Neural cell (in vitro differentiated cells): Measurements from ENCODE around the gene DNAJC13. TPM values are rescaled to one million over a fixed set of nuclear protein-coding genes. Genes with fewer than 3 reads are reported as not detected.

ENCODE experiments used
- H2AFZ ChIP-seq: fragments of 200-600, 300-800 bp; sonication (generic), shearing (Covaris generic); 2 replicates; pipeline ENCODE4 v1.6.0; 2014; ENCODE audit warnings: low read depth, mild to moderate bottlenecking, antibody characterized with exemption, low read length, moderate library complexity
- H3F3A ChIP-seq: fragments of 200-600 bp; shearing (Covaris generic); 2 replicates; pipeline ENCODE4 v1.6.1; 2016; ENCODE audit warnings: mild to moderate bottlenecking, moderate library complexity, mixed read lengths, antibody characterized with exemption, low read length; ENCODE audit not compliant: insufficient read depth, poor library complexity, severe bottlenecking
- H3K27ac ChIP-seq: fragments of 200-600, 300-800 bp; sonication (generic), shearing (Covaris generic); 2 replicates; pipeline ENCODE4 v1.5.1; 2014; ENCODE audit warnings: mild to moderate bottlenecking, low read length, moderate library complexity
- H3K27me3 ChIP-seq: fragments of 300-800, 200-600 bp; sonication (generic), shearing (Covaris generic); 2 replicates; pipeline ENCODE4 v1.6.0; 2014; ENCODE audit warnings: mild to moderate bottlenecking, low read depth, low read length, moderate library complexity; ENCODE audit not compliant: insufficient read depth
- H3K36me3 ChIP-seq: fragments of 300-800, 200-600 bp; sonication (generic), shearing (Covaris generic); 2 replicates; pipeline ENCODE4 v1.5.1; 2014; ENCODE audit warnings: mild to moderate bottlenecking, antibody characterized with exemption, low read length, moderate library complexity; ENCODE audit not compliant: insufficient read depth
- H3K4me2 ChIP-seq: fragments of 300-800, 200-600 bp; sonication (generic), shearing (Covaris generic); 2 replicates; pipeline ENCODE4 v1.6.0; 2014; ENCODE audit warnings: mild to moderate bottlenecking, low read length
- H3K4me3 ChIP-seq: fragments of 300-800, 200-600 bp; sonication (generic), shearing (Covaris generic); 2 replicates; pipeline ENCODE4 v1.5.1; 2014; ENCODE audit warnings: mild to moderate bottlenecking, low read length, moderate library complexity
- H3K79me2 ChIP-seq: fragments of 200-600 bp; shearing (Covaris generic); replicated peaks from 2 replicates; pipeline ENCODE4 v1.6.0; 2014; ENCODE audit warnings: mild to moderate bottlenecking, low read length, moderate library complexity; ENCODE audit not compliant: insufficient read depth
- H3K9ac ChIP-seq: fragments of 300-800, 200-600 bp; sonication (generic), shearing (Covaris generic); 2 replicates; pipeline ENCODE4 v1.6.1; 2016; ENCODE audit warnings: mild to moderate bottlenecking, low read length, mixed read lengths
- H3K9me2 ChIP-seq: fragments of 200-600 bp; shearing (Covaris generic); 2 replicates; pipeline ENCODE4 v1.6.1; 2016; ENCODE audit warnings: mild to moderate bottlenecking, low read length, mixed read lengths; ENCODE audit not compliant: insufficient read depth
- H3K9me3 ChIP-seq: fragments of 200-600, 300-800 bp; sonication (generic), shearing (Covaris generic); 2 replicates; pipeline ENCODE4 v1.6.1; 2016; ENCODE audit warnings: mild to moderate bottlenecking, mixed run types, low read length, moderate library complexity, mixed read lengths
- H4K20me1 ChIP-seq: fragments of 200-600 bp; shearing (Covaris generic); 2 replicates; pipeline ENCODE4 v1.6.1; 2016; ENCODE audit warnings: mild to moderate bottlenecking, mixed run types; ENCODE audit not compliant: insufficient read depth
- EP300 ChIP-seq: fragments of 450-650 bp; conservative IDR thresholded peaks from 2 replicates; pipeline ENCODE4 v1.6.1; 2014; ENCODE audit warnings: antibody characterized with exemption, mild to moderate bottlenecking, moderate library complexity; ENCODE audit not compliant: poor library complexity, severe bottlenecking
- EZH2 ChIP-seq: fragments of 200-600, 300-800 bp; shearing (Covaris generic), sonication (generic); IDR thresholded peaks from 2 replicates; pipeline ENCODE4 v1.6.1; 2014; ENCODE audit warnings: antibody characterized with exemption, low read length, borderline replicate concordance, mild to moderate bottlenecking; ENCODE audit not compliant: insufficient read depth, poor library complexity, severe bottlenecking
- MXI1 ChIP-seq: fragments of 450-650 bp; conservative IDR thresholded peaks from 2 replicates; pipeline ENCODE4 v1.6.1; 2014; ENCODE audit warnings: antibody characterized with exemption, mild to moderate bottlenecking; ENCODE audit not compliant: poor library complexity, severe bottlenecking
- RAD21 ChIP-seq: fragments of 450-650 bp; conservative IDR thresholded peaks from 2 replicates; pipeline ENCODE4 v1.6.1; 2014; ENCODE audit warnings: antibody characterized with exemption, mild to moderate bottlenecking, moderate library complexity
- SMC3 ChIP-seq: fragments of 450-650 bp; conservative IDR thresholded peaks from 2 replicates; pipeline ENCODE4 v1.6.1; 2014; ENCODE audit warnings: antibody characterized with exemption, mild to moderate bottlenecking, moderate library complexity; ENCODE audit not compliant: poor library complexity
- TAF1 ChIP-seq: IDR thresholded peaks from 2 replicates; pipeline ENCODE4 v1.6.1; 2012; ENCODE audit warnings: low read depth
- polyA plus RNA-seq: library from polyadenylated mRNA; depleted of rRNA; stranded (reverse); fragments of >200 nt; gene quantifications from 2 replicates; pipeline ENCODE4 v1.2.3, GENCODE V29; 2014
- TF ChIP-seq, protein P1 (sequence below): fragments of 450-650 bp; IDR thresholded peaks from 2 replicates; pipeline ENCODE4 v1.5.1; 2014; ENCODE audit warnings: antibody characterized with exemption, mild to moderate bottlenecking, moderate library complexity; ENCODE audit not compliant: poor library complexity, severe bottlenecking
- TF ChIP-seq, protein P2 (sequence below): IDR thresholded peaks from 2 replicates; pipeline ENCODE4 v1.6.1; 2012; ENCODE audit warnings: borderline replicate concordance

The DNAJC13 gene
- polyA plus RNA-seq, 1 donor from 2014 or later: 38.4 TPM

DNA sequence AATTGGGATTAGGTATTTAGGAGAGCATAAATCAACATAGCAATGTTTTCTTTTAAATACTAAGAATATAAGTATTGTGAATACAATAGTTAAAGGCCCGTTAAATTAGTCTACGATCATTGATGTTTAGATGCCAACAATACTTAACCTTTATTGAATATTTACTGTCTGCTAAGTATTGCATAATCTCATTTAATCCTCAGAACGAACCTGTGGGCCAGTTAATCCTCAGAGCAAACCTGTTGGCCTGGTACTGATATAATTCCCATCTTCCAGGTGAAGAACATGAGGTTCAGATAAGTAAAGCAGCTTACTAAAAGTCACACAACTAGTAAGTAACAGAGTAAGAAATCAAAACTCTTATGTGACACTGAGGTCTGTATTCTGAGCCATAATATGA lies 122.4 kb downstream of the DNAJC13 start:
- TF ChIP-seq, protein P1, sequence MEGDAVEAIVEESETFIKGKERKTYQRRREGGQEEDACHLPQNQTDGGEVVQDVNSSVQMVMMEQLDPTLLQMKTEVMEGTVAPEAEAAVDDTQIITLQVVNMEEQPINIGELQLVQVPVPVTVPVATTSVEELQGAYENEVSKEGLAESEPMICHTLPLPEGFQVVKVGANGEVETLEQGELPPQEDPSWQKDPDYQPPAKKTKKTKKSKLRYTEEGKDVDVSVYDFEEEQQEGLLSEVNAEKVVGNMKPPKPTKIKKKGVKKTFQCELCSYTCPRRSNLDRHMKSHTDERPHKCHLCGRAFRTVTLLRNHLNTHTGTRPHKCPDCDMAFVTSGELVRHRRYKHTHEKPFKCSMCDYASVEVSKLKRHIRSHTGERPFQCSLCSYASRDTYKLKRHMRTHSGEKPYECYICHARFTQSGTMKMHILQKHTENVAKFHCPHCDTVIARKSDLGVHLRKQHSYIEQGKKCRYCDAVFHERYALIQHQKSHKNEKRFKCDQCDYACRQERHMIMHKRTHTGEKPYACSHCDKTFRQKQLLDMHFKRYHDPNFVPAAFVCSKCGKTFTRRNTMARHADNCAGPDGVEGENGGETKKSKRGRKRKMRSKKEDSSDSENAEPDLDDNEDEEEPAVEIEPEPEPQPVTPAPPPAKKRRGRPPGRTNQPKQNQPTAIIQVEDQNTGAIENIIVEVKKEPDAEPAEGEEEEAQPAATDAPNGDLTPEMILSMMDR: no peak

DNA sequence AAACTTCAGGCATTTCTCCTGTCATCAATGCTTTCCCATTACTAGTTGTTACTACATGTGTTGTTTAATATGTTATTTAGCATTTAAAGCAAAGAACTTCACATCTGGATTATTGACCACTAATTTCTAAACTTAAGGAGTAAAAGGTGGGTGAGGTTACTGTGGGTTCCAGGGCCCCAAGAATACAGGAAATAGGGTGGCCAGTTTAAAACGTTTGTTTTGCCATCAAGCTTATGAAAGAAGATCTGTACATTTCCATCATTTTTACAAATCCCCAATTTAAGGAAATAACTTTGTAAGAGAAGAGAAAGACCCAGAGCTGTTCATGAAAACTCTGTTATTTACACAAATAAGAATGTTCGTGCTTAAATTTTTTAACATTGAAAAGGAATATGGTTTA lies 125.3 kb downstream of the DNAJC13 start:
- H3K4me2 ChIP-seq: no peak overlapping the region
- H3K4me3 ChIP-seq: no peak overlapping the region
- H3K9me3 ChIP-seq: no peaks in the 10 kb centered on the region
- no peak overlapping the region for H3K27ac ChIP-seq
- no peaks in the 10 kb centered on the region for H4K20me1 ChIP-seq
- H3K27me3 ChIP-seq: no peaks in the 10 kb centered on the region
- H3K9me2 ChIP-seq: no peaks in the 10 kb centered on the region
- H3K9ac ChIP-seq: no peak overlapping the region
- H3F3A ChIP-seq: no peaks in the 10 kb centered on the region
- no peak overlapping the region for H2AFZ ChIP-seq
- no peaks in the 10 kb centered on the region for H3K79me2 ChIP-seq
- TF ChIP-seq MXI1 (no peak), EP300 (no peak)
- TF ChIP-seq, protein P1: no peak
- TF ChIP-seq, protein P2, sequence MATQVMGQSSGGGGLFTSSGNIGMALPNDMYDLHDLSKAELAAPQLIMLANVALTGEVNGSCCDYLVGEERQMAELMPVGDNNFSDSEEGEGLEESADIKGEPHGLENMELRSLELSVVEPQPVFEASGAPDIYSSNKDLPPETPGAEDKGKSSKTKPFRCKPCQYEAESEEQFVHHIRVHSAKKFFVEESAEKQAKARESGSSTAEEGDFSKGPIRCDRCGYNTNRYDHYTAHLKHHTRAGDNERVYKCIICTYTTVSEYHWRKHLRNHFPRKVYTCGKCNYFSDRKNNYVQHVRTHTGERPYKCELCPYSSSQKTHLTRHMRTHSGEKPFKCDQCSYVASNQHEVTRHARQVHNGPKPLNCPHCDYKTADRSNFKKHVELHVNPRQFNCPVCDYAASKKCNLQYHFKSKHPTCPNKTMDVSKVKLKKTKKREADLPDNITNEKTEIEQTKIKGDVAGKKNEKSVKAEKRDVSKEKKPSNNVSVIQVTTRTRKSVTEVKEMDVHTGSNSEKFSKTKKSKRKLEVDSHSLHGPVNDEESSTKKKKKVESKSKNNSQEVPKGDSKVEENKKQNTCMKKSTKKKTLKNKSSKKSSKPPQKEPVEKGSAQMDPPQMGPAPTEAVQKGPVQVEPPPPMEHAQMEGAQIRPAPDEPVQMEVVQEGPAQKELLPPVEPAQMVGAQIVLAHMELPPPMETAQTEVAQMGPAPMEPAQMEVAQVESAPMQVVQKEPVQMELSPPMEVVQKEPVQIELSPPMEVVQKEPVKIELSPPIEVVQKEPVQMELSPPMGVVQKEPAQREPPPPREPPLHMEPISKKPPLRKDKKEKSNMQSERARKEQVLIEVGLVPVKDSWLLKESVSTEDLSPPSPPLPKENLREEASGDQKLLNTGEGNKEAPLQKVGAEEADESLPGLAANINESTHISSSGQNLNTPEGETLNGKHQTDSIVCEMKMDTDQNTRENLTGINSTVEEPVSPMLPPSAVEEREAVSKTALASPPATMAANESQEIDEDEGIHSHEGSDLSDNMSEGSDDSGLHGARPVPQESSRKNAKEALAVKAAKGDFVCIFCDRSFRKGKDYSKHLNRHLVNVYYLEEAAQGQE: no peak
- peaks cover 4% of the 10 kb centered on the region for H3K36me3 ChIP-seq

More for the DNA sequence above, 122.4 kb downstream of the DNAJC13 start:
- no peaks in the 10 kb centered on the region for H3F3A ChIP-seq
- no peak overlapping the region for H3K4me2 ChIP-seq
- H3K27me3 ChIP-seq: no peaks in the 10 kb centered on the region
- H3K79me2 ChIP-seq: no peaks in the 10 kb centered on the region
- no peak overlapping the region for H3K4me3 ChIP-seq
- no peaks in the 10 kb centered on the region for H3K9me2 ChIP-seq
- H3K27ac ChIP-seq: no peak overlapping the region
- no peaks in the 10 kb centered on the region for H3K9me3 ChIP-seq
- no peaks in the 10 kb centered on the region for H4K20me1 ChIP-seq
- no peak overlapping the region for H2AFZ ChIP-seq
- no peak overlapping the region for H3K9ac ChIP-seq
- H3K36me3 ChIP-seq: peaks cover 4% of the 10 kb centered on the region

DNA sequence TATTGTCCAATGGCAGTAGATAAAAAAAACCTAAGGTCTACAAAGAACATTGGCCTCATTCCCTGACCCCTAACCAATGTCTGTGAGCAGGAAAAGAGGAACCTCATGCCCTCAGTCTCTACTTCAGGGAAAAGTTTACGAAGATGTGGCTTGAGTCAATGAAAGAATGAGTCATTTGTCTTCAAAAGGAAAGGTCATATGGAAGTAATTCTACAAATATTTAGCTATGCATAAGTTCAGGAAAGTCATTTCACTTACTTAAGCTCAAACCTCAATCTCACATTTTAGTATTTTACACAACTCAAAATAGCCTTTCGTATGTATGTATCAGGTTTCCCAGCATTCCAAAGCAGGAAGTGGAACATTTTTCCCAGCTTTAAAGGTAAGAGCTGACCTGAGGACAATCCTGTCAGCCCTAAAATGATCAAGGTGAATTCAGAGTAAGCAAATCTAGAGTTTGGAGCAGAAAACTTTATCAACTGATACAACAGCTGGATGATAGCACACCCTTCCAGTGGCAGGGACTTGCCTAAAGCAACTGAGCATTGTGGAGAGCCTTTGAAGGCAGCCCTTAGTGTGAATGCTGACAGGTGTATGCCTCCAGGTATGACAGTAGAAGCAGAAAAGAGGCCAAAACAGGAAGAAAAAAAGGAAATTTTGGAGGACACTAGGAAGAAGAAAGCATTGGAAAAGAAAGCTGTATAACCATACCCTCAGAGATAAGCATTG lies 125.9 kb downstream of the DNAJC13 start:
- Histone ChIP-seq H4K20me1 (no peaks in the 10 kb centered on the region), H3F3A (no peaks in the 10 kb centered on the region), H3K9ac (no peak overlapping the region), H3K27me3 (no peaks in the 10 kb centered on the region), H3K36me3 (peaks cover 4% of the 10 kb centered on the region), H2AFZ (no peak overlapping the region), H3K9me3 (no peaks in the 10 kb centered on the region), H3K27ac (no peak overlapping the region), H3K4me3 (no peak overlapping the region), H3K79me2 (no peaks in the 10 kb centered on the region), H3K4me2 (no peak overlapping the region), H3K9me2 (no peaks in the 10 kb centered on the region)
- no peak for TF ChIP-seq MXI1
- TF ChIP-seq TAF1: no peak
- no peak for TF ChIP-seq EP300
- TF ChIP-seq, protein P1: no peak
- TF ChIP-seq EZH2: no peak
- no peak for TF ChIP-seq SMC3
- no peak for TF ChIP-seq RAD21
